GM12878 (cell line): ENCODE measurements around the gene HIVEP3. TPM values are rescaled to one million over a fixed set of nuclear protein-coding genes. Genes with fewer than 3 reads are reported as not detected.

Experiments used
- ATAC-seq: fragments of 200-7000 bp; cut with Tn5 transposase; 3 replicates; pipeline ENCODE4 v1.9.1; 2020; ENCODE audit warnings: mild to moderate bottlenecking, moderate library complexity
- BruUV-seq: library from RNA; stranded (reverse); fragments of 400-500 nt; replicated peaks from 2 replicates; lab custom pipeline; 2021; lab: Mats Ljungman, UMichigan
- CTCF ChIA-PET: fragments of 300-600 bp; sonication (Branson Sonifier 250); formaldehyde crosslinking; extraction: SDS; loops from one replicate; lab custom pipeline; 2021; ENCODE audit warnings: inconsistent platforms; lab: Yijun Ruan, JAX
- POLR2A ChIA-PET: fragments of 350-600 bp; formaldehyde crosslinking; extraction: SDS; loops from one replicate; lab custom pipeline; 2021; ENCODE audit warnings: inconsistent platforms; lab: Charles Lee
- RAD21 ChIA-PET: fragments of 300-600 bp; sonication (Branson Sonifier 250); formaldehyde crosslinking; loops from one replicate; lab custom pipeline; 2023; ENCODE audit warnings: antibody characterized with exemption; ENCODE audit not compliant: unreplicated experiment; lab: Charles Lee
- SMC1A ChIA-PET: fragments of 300-600 bp; sonication (Branson Sonifier 250); formaldehyde crosslinking; loops from one replicate; lab custom pipeline; 2023; ENCODE audit not compliant: unreplicated experiment, uncharacterized antibody; lab: Charles Lee
- DNase-seq: peaks from one replicate; pipeline ENCODE4 v3.0.0-alpha.2; 2011; ENCODE audit warnings: low read depth, low spot score
- FAIRE-seq: peaks from 3 replicates; lab custom pipeline; 2011; peaks lifted over from hg19 to GRCh38; lab: Jason Lieb, UNC
- H2AFZ ChIP-seq: 2 replicates; pipeline ENCODE4 v1.6.0; 2011; ENCODE audit warnings: low read depth, low read length, control low read depth; ENCODE audit not compliant: control insufficient read depth
- H3K27ac ChIP-seq: 2 replicates; pipeline ENCODE4 v1.5.1; 2011; ENCODE audit warnings: control low read depth; ENCODE audit not compliant: control insufficient read depth, insufficient read depth
- H3K27me3 ChIP-seq, 2 experiments: replicated peaks in 1 of 2; 2 replicates each; pipeline versions ENCODE4 v1.6.0 to v1.6.1; 2011; ENCODE audit warnings: low read length in 1 of 2; ENCODE audit not compliant: control insufficient read depth in 2 of 2, insufficient read depth in 2 of 2
- H3K36me3 ChIP-seq, 2 experiments: 2 replicates each; pipeline ENCODE4 v1.5.1; 2011; ENCODE audit warnings: low read length in 1 of 2; ENCODE audit not compliant: control insufficient read depth in 2 of 2, insufficient read depth in 2 of 2
- H3K4me1 ChIP-seq: 2 replicates; pipeline ENCODE4 v1.6.1; 2011; ENCODE audit warnings: mild to moderate bottlenecking, low read length, moderate library complexity, mixed read lengths; ENCODE audit not compliant: control insufficient read depth, insufficient read depth
- H3K4me2 ChIP-seq: 2 replicates; pipeline ENCODE4 v1.6.0; 2011; ENCODE audit warnings: control low read depth; ENCODE audit not compliant: control insufficient read depth, insufficient read depth
- H3K4me3 ChIP-seq: fragments of 200-600 bp; sonication (generic); 2 replicates; pipeline ENCODE4 v1.5.1; 2016
- H3K79me2 ChIP-seq: 2 replicates; pipeline ENCODE4 v1.6.0; 2011; ENCODE audit warnings: low read length; ENCODE audit not compliant: control insufficient read depth, insufficient read depth
- H3K9ac ChIP-seq: 2 replicates; pipeline ENCODE4 v1.8.0; 2011; ENCODE audit warnings: low read length, control low read depth, mixed read lengths; ENCODE audit not compliant: control insufficient read depth, insufficient read depth
- H3K9me3 ChIP-seq: replicated peaks from 3 replicates; pipeline ENCODE4 v1.5.1; 2011; ENCODE audit warnings: mild to moderate bottlenecking, low read length; ENCODE audit not compliant: control insufficient read depth, insufficient read depth
- H4K20me1 ChIP-seq: 2 replicates; pipeline ENCODE4 v1.6.0; 2011; ENCODE audit not compliant: control insufficient read depth, insufficient read depth
- CEBPB ChIP-seq, 2 experiments: fragments of 150-350 bp in 1 of 2; IDR thresholded peaks; 2 replicates each; pipeline ENCODE4 v1.6.1; 2012 to 2014; ENCODE audit warnings: low read depth in 2 of 2, low read length in 2 of 2, borderline replicate concordance in 1 of 2, inconsistent platforms in 1 of 2
- E4F1 ChIP-seq: fragments of 450-650 bp; IDR thresholded peaks from 2 replicates; pipeline ENCODE4 v1.6.1; 2018; ENCODE audit warnings: borderline replicate concordance, mild to moderate bottlenecking; ENCODE audit not compliant: partially characterized antibody
- LARP7 ChIP-seq: fragments of 450-650 bp; IDR thresholded peaks from 2 replicates; pipeline ENCODE4 v1.6.1; 2017; ENCODE audit warnings: mild to moderate bottlenecking
- NFXL1 ChIP-seq: fragments of 450-650 bp; IDR thresholded peaks from 2 replicates; pipeline ENCODE4 v1.6.1; 2017; ENCODE audit warnings: antibody characterized with exemption, mild to moderate bottlenecking, borderline replicate concordance
- NR2C2 ChIP-seq: IDR thresholded peaks from 2 replicates; pipeline ENCODE4 v1.6.1; 2011; ENCODE audit warnings: borderline replicate concordance, low read depth; ENCODE audit not compliant: control insufficient read depth, insufficient read length
- RAD21 ChIP-seq: IDR thresholded peaks from 2 replicates; pipeline ENCODE4 v1.6.1; 2011; ENCODE audit warnings: mild to moderate bottlenecking, low read depth, low read length, moderate library complexity; ENCODE audit not compliant: insufficient read depth
- RELA ChIP-seq: fragments of 450-650 bp; IDR thresholded peaks from 2 replicates; pipeline ENCODE4 v1.8.0; 2014; ENCODE audit warnings: borderline replicate concordance; ENCODE audit not compliant: partially characterized antibody
- SMC3 ChIP-seq: IDR thresholded peaks from 2 replicates; pipeline ENCODE4 v1.6.1; 2011; ENCODE audit warnings: low read length, improper control_type of control experiment, borderline replicate concordance
- ZNF207 ChIP-seq: fragments of 450-650 bp; IDR thresholded peaks from 2 replicates; pipeline ENCODE4 v1.6.1; 2014; ENCODE audit warnings: antibody characterized with exemption, mild to moderate bottlenecking, borderline replicate concordance
- WGBS: methylation state at CpG from one replicate; pipeline ENCODE4 v1.1.6; 2016; ENCODE audit warnings: low lambda C conversion rate; ENCODE audit not compliant: insufficient replicate concordance, insufficient coverage; ENCODE audit errors: missing lambda C conversion rate; 5-methylcytosine and 5-hydroxymethylcytosine counted together
- in situ Hi-C: fragments of 300-500 bp; cut with MboI; formaldehyde crosslinking; loops from 9 replicates; pipeline ENCODE4 v1.14.3; 2018; ENCODE audit warnings: mixed read lengths
- intact Hi-C: fragments of 100-400 bp; cut with micrococcal nuclease; formaldehyde crosslinking; loops from one replicate; pipeline ENCODE4 v1.14.2; 2022; ENCODE audit not compliant: unreplicated experiment
- polyA plus RNA-seq, 11 experiments: library from polyadenylated mRNA; depleted of rRNA in 4 of 11; unstranded in 6 of 11; stranded (reverse) in 5 of 11; fragments of >200 nt; fragmentation: Nextera tagmentation in 4 of 11; fragmentation: Illumina TruSeq in 1 of 11; extraction: Ambion mirVana in 4 of 11; extraction: Trizol in 1 of 11; gene quantifications; 1 replicate in 1 of 11; 2 replicates in 10 of 11; pipeline versions ENCODE4 v1.2.1 to v1.2.3, GENCODE V29; 2011 to 2016; ENCODE audit warnings: inconsistent platforms in 2 of 11, missing spikeins in 2 of 11, low read depth in 1 of 11
- total RNA-seq, 4 experiments: library from RNA; depleted of rRNA in 3 of 4; stranded (reverse); fragments of >200 nt in 3 of 4; fragmentation: Illumina TruSeq in 1 of 4; extraction: Trizol in 1 of 4; gene quantifications; 2 replicates each; pipeline versions ENCODE4 v1.2.1 to v1.2.3, GENCODE V29; 2013 to 2021

Gene HIVEP3
- total and polyA plus RNA-seq, 10 of the 15 experiments (the other 5 are each of a cell fraction or from before 2014, with no cell fraction given), result 1.8 to 13.6 (median 3.8) TPM

DNA sequence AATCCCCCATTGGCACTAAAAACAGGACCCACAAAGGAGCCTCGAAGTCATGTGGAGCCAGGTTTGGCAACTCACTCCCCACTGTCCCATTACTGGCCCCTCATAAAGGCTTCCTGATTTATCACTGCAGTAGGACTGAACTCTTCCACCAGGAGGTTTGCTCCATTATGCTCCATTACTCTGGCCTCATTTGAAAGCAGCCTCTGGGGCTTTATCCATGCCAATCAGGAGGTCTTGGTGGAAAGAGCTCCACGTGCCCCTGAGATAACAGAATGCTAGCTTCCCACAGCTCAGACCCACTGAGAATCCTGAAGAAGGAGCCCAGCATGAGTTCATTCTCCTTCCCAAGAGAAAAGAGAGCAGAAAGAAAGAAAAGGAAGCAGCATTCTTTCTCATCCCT is 76.4 kb downstream of the HIVEP3 start (continued):
- TF ChIP-seq SMC3, result no peak
- no peak for TF ChIP-seq CEBPB (IDR thresholded peaks at IDR 0.05; ENCODE audit: borderline replicate concordance in 1 of 2, low read depth in 2 of 2, low read length in 2 of 2)
- TF ChIP-seq E4F1, result no peak
- no peak for TF ChIP-seq RELA
- no peak for TF ChIP-seq ZNF207
- TF ChIP-seq LARP7, result no peak
- TF ChIP-seq NFXL1, result no peak
- TF ChIP-seq, all 136 proteins: peak for 0

GRCh38 chr1:41840592-41841246 is 78.0 kb downstream of the HIVEP3 start:
- H3K4me2 ChIP-seq, result no peak overlapping the region
- H4K20me1 ChIP-seq, result no peaks in the 10 kb centered on the region
- H3K9me3 ChIP-seq, result no peaks in the 10 kb centered on the region
- H3K4me3 ChIP-seq, result no peak overlapping the region
- H3K36me3 ChIP-seq, result no peaks in the 10 kb centered on the region
- no peaks in the 10 kb centered on the region for H3K79me2 ChIP-seq
- ChIA-PET POLR2A (no interaction called here), RAD21 (no interaction called here), CTCF (interaction anchor here (1.6 kb wide), 1 partner anchor 333 kb away, joined by 4 read pairs; no protein-coding TSS in a partner anchor), SMC1A (interaction anchor here (1.0 kb wide), 1 partner anchor 21 kb away, joined by 3 read pairs; no protein-coding TSS in a partner anchor)
- no peak overlapping the region for H3K27ac ChIP-seq
- H2AFZ ChIP-seq, result no peak overlapping the region
- no peak for DNase-seq
- no peak for ATAC-seq
- in situ Hi-C loops, result no loop called here
- FAIRE-seq, result no peak
- intact Hi-C loops, result no loop called here
- TF ChIP-seq NR2C2, result no peak
- TF ChIP-seq RAD21, result peak; percentile 10; the same call in 1 of the 2 replicates
- no peaks in the 10 kb centered on the region for H3K4me1 ChIP-seq
- no TSS peak for BruUV-seq
- 20% methylated on average over 8 of the region's 8 CpGs for WGBS
- no peak overlapping the region for H3K9ac ChIP-seq
- no peaks in the 10 kb centered on the region for H3K27me3 ChIP-seq
